Chondrocyte (in vitro differentiated cells): ENCODE measurements around the gene SULT1C3. TPM values are rescaled to one million over a fixed set of nuclear protein-coding genes. Genes with fewer than 3 reads are reported as not detected.

Experiments
- DNase-seq: peaks from one replicate; pipeline ENCODE4 v3.0.0; 2021; ENCODE audit warnings: mixed read lengths, low spot score
- H3K27ac Mint-ChIP-seq: one replicate; pipeline ENCODE4 v1.8.0; 2021; ENCODE audit warnings: mild to moderate bottlenecking, moderate library complexity, mixed read lengths; ENCODE audit not compliant: unreplicated experiment
- H3K27me3 Mint-ChIP-seq: 2 replicates; pipeline ENCODE4 v1.8.0; 2021; ENCODE audit warnings: low read depth, mixed read lengths
- H3K36me3 Mint-ChIP-seq: 2 replicates; pipeline ENCODE4 v1.8.0; 2021; ENCODE audit warnings: low read depth, mixed read lengths
- H3K4me1 Mint-ChIP-seq: 2 replicates; pipeline ENCODE4 v1.8.0; 2021; ENCODE audit warnings: low read depth, mild to moderate bottlenecking, mixed read lengths
- H3K4me3 Mint-ChIP-seq: one replicate; pipeline ENCODE4 v1.8.0; 2021; ENCODE audit warnings: mild to moderate bottlenecking, moderate library complexity, mixed read lengths; ENCODE audit not compliant: unreplicated experiment
- H3K9me3 Mint-ChIP-seq: 2 replicates; pipeline ENCODE4 v1.8.0; 2021; ENCODE audit warnings: low read depth, mixed read lengths
- total RNA-seq: library from RNA; stranded (reverse); gene quantifications from 3 replicates; pipeline ENCODE4 v1.2.1, GENCODE V29; 2021
- TF ChIP-seq, protein P1 (sequence below): fragments of 200-600 bp; sonication (generic); IDR thresholded peaks from 2 replicates; pipeline ENCODE4 v1.5.0; 2021; ENCODE audit warnings: antibody characterized with exemption, mild to moderate bottlenecking, moderate library complexity

The SULT1C3 gene
- total RNA-seq, 1 donor from 2014 or later, result not detected

DNA sequence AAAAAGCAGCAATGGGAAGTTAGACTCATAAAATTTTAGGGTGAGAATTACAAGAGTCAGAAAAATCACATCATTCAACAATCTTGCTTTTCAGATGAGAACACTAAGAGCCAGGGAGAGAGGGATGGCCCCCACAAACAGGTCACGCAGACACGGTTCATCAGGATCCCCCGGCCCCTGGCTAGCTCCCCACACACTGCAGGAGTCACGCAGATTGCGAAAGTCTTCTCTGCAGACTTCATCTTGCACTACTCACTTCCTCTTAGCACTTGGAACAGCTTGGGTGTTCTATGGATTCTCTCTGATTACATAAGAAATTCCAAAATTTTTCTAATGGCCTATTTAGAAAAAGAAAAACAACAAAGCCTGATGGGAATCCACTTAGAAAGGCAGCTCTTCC is 27.3 kb downstream of the SULT1C3 start:
- Mint-ChIP-seq H3K9me3 (no peaks in the 10 kb centered on the region), H3K36me3 (no peaks in the 10 kb centered on the region), H3K4me1 (peaks cover 28% of the 10 kb centered on the region), H3K27me3 (peaks cover 3% of the 10 kb centered on the region), H3K4me3 (no peak overlapping the region), H3K27ac (no peak overlapping the region)
- TF ChIP-seq, protein P1, sequence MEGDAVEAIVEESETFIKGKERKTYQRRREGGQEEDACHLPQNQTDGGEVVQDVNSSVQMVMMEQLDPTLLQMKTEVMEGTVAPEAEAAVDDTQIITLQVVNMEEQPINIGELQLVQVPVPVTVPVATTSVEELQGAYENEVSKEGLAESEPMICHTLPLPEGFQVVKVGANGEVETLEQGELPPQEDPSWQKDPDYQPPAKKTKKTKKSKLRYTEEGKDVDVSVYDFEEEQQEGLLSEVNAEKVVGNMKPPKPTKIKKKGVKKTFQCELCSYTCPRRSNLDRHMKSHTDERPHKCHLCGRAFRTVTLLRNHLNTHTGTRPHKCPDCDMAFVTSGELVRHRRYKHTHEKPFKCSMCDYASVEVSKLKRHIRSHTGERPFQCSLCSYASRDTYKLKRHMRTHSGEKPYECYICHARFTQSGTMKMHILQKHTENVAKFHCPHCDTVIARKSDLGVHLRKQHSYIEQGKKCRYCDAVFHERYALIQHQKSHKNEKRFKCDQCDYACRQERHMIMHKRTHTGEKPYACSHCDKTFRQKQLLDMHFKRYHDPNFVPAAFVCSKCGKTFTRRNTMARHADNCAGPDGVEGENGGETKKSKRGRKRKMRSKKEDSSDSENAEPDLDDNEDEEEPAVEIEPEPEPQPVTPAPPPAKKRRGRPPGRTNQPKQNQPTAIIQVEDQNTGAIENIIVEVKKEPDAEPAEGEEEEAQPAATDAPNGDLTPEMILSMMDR, result no peak
- DNase-seq, result no peak

DNA sequence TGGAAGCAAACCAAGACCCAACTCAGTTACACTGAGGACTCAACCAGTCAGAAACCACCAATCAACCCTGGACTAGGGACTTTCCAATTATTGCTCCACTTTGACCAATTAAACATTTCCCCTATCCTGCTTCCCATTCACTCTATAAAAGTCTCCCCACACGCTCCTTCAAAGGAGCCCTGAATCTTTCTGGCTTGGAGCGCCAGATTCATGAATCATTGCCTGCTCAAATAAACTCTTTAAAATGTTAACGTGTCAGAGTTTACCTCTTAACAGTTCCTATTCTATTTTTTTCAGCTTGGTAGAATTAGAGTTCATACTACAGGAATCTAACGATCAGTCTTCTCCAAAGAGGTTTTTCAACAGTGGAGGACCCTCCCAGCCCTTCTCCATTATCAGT is 28.2 kb downstream of the SULT1C3 start:
- Mint-ChIP-seq H3K36me3 (no peaks in the 10 kb centered on the region), H3K9me3 (no peaks in the 10 kb centered on the region), H3K4me3 (no peak overlapping the region), H3K27me3 (peaks cover 3% of the 10 kb centered on the region), H3K27ac (peak overlapping the region; percentile 53), H3K4me1 (peaks cover 33% of the 10 kb centered on the region)
- no peak for DNase-seq
- TF ChIP-seq, protein P1, result no peak

DNA sequence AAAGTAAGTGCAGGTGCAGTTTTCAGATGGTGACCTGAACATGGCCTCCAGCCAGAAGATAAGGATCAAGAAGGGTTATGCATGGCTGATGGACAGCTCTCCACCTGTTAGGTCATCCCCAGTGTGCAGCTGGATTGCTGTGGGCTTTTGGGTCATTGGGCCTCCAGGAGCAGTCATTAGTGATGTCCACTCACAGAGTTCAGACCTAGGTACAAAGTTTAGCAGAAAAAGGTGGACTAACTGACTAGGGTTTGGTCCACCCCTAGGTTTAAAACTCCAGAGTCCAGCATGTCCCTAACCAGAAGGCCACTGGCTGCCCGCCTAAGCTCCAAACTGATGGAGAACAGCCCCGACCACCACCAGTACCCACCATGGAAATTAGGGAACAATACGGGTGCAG is 30.6 kb downstream of the SULT1C3 start:
- H3K27me3 Mint-ChIP-seq, result no peaks in the 10 kb centered on the region
- no peak for DNase-seq
- H3K36me3 Mint-ChIP-seq, result no peaks in the 10 kb centered on the region
- TF ChIP-seq, protein P1, result no peak
- peaks cover 33% of the 10 kb centered on the region for H3K4me1 Mint-ChIP-seq
- no peaks in the 10 kb centered on the region for H3K9me3 Mint-ChIP-seq
- no peak overlapping the region for H3K4me3 Mint-ChIP-seq
- H3K27ac Mint-ChIP-seq, result no peak overlapping the region

DNA sequence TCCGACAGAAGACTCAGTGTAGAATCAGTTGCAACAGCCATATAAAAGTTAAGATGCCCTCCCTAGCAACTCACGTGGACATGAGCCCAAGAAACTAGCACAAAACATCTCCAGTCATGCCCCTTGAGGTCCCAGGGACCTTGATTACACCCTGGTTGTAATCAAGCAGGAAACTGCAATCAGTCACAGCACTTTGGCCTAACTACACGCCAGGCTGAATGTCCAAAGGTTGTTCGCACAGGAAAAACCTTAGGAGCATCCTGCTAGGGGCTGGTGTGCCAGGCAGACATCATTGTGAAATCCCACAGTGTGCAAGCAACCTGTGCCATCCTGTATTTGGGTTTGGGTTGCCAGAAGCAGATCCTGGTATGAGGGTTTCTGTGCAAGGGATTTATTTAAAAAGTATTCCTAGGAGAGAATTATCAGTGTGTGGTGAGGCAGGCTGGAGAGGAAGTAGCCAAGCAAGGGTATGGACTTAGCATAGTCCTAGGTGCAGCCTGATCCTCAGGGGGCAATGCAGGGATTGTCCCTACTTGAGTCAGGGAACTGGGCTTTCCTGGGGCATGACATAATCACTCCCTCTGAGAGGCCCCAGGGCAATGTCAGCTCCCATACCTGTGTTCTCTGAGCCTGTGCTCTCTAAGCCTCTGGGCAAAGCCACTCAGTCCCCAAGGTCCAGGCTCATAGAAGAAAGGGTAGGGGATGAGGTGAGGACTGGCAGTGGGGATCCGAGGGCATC is 31.2 kb downstream of the SULT1C3 start:
- TF ChIP-seq, protein P1, result no peak
- H3K4me1 Mint-ChIP-seq, result peaks cover 33% of the 10 kb centered on the region
- H3K4me3 Mint-ChIP-seq, result no peak overlapping the region
- no peaks in the 10 kb centered on the region for H3K27me3 Mint-ChIP-seq
- DNase-seq, result no peak
- H3K9me3 Mint-ChIP-seq, result no peaks in the 10 kb centered on the region
- peak overlapping the region; percentile 60 for H3K27ac Mint-ChIP-seq
- H3K36me3 Mint-ChIP-seq, result no peaks in the 10 kb centered on the region

DNA sequence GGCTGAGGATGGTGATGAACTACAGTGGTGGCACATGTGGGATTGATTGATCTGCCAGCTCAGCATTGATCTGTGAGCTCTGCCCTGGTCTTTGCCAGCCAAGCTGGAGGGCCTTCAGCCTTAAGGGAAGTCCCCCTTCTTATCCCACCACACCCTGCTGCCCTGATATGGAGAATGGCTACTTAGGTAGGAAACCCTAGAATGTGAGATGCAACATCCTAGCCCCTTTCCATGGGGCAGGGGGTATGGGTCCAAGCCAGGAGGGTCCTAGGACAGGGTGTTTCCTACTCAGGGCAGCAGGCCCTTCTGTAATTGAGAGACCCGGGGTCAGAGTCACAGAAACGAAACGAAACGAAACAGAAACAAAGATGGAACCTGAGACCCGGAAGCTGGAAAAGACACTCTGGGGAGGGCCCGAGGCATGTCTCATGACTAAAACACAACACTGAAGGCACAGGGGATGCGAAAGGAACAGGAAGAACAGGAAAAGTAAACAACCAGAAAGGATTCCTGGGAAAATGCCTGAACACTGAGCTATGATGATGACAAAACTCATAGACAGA is 32.0 kb downstream of the SULT1C3 start:
- Mint-ChIP-seq H3K4me1 (peaks cover 31% of the 10 kb centered on the region), H3K9me3 (no peaks in the 10 kb centered on the region), H3K27me3 (no peaks in the 10 kb centered on the region), H3K36me3 (no peaks in the 10 kb centered on the region), H3K27ac (peak overlapping the region; percentile 90), H3K4me3 (peak overlapping the region; percentile 62)
- TF ChIP-seq, protein P1, result no peak
- no peak for DNase-seq
